PC-9 (cell line): ENCODE results near the gene STAMBPL1. TPM values are rescaled to one million over a fixed set of nuclear protein-coding genes. Genes with fewer than 3 reads are reported as not detected.

ENCODE experiments used
- BruUV-seq: library from RNA; stranded (reverse); fragments of 400-500 nt; replicated peaks from 2 replicates; lab custom pipeline; 2021; lab: Mats Ljungman, UMichigan
- CTCF ChIA-PET: fragments of 300-600 bp; sonication (Branson Sonifier 250); formaldehyde crosslinking; loops from one replicate; lab custom pipeline; 2022; ENCODE audit warnings: antibody characterized with exemption; lab: Charles Lee
- POLR2A ChIA-PET: fragments of 300-600 bp; sonication (Branson Sonifier 250); formaldehyde crosslinking; loops from one replicate; lab custom pipeline; 2022; ENCODE audit warnings: antibody characterized with exemption; ENCODE audit not compliant: unreplicated experiment; lab: Charles Lee
- DNase-seq, 2 experiments: peaks; one replicate each; pipeline versions ENCODE4 v3.0.0 to v3.0.0-alpha.2; 2015 to 2022; ENCODE audit warnings: mixed read lengths in 1 of 2
- H2AFZ ChIP-seq: fragments of 200-600 bp; sonication (generic); 2 replicates; pipeline ENCODE4 v1.8.1; 2017; ENCODE audit warnings: antibody characterized with exemption
- H3F3A ChIP-seq: fragments of 200-600 bp; sonication (generic); 2 replicates; pipeline ENCODE4 v1.8.1; 2017; ENCODE audit warnings: antibody characterized with exemption, mild to moderate bottlenecking, low read depth; ENCODE audit not compliant: insufficient read depth
- H3K27ac ChIP-seq: fragments of 200-600 bp; sonication (generic); 2 replicates; pipeline ENCODE4 v1.6.1; 2016; ENCODE audit warnings: mixed run types
- H3K27me3 ChIP-seq: fragments of 200-600 bp; sonication (generic); 2 replicates; pipeline ENCODE4 v1.6.1; 2016; ENCODE audit warnings: low read depth, mixed run types; ENCODE audit not compliant: insufficient read depth
- H3K36me3 ChIP-seq: fragments of 200-600 bp; sonication (generic); 2 replicates; pipeline ENCODE4 v1.6.1; 2016; ENCODE audit warnings: low read depth, mixed run types
- H3K4me1 ChIP-seq: fragments of 200-600 bp; sonication (generic); replicated peaks from 2 replicates; pipeline ENCODE4 v1.6.1; 2016; ENCODE audit warnings: mixed run types; ENCODE audit not compliant: insufficient read depth
- H3K4me2 ChIP-seq: fragments of 200-600 bp; sonication (generic); 2 replicates; pipeline ENCODE4 v1.6.1; 2017; ENCODE audit warnings: mixed run types
- H3K4me3 ChIP-seq: fragments of 200-600 bp; sonication (generic); 2 replicates; pipeline ENCODE4 v1.6.1; 2016; ENCODE audit warnings: mixed run types
- H3K79me2 ChIP-seq: fragments of 200-600 bp; sonication (generic); 2 replicates; pipeline ENCODE4 v1.6.1; 2017; ENCODE audit warnings: low read depth, mixed run types
- H3K9me2 ChIP-seq: fragments of 200-600 bp; sonication (generic); 2 replicates; pipeline ENCODE4 v1.8.1; 2017; ENCODE audit warnings: mild to moderate bottlenecking; ENCODE audit not compliant: insufficient read depth
- H3K9me3 ChIP-seq: fragments of 200-600 bp; sonication (generic); 2 replicates; pipeline ENCODE4 v1.8.1; 2016; ENCODE audit warnings: low read depth; ENCODE audit not compliant: insufficient read depth
- H4K20me1 ChIP-seq: fragments of 200-600 bp; sonication (generic); 2 replicates; pipeline ENCODE4 v1.8.1; 2017; ENCODE audit not compliant: insufficient read depth
- CTCF ChIP-seq: fragments of 200-600 bp; sonication (generic); conservative IDR thresholded peaks from 2 replicates; pipeline ENCODE4 v1.6.1; 2017; ENCODE audit warnings: mixed run types, antibody characterized with exemption, mild to moderate bottlenecking, moderate library complexity
- EZH2 ChIP-seq: fragments of 200-600 bp; sonication (generic); IDR thresholded peaks from 2 replicates; pipeline ENCODE4 v1.8.0; 2017; ENCODE audit warnings: antibody characterized with exemption, low read depth
- intact Hi-C: fragments of 100-400 bp; cut with micrococcal nuclease; formaldehyde crosslinking; loops from one replicate; pipeline ENCODE4 v1.10.0; 2022; ENCODE audit not compliant: unreplicated experiment
- total RNA-seq: library from RNA; stranded (reverse); gene quantifications from 2 replicates; pipeline ENCODE4 v1.2.3, GENCODE V29; 2021

STAMBPL1 gene
- total RNA-seq, 1 experiment from 2014 or later: 7.4 TPM

GRCh38 chr10:88913788-88914187, 33.7 kb downstream of the STAMBPL1 start:
- no peak overlapping the region for H3K27ac ChIP-seq
- H3F3A ChIP-seq: no peaks in the 10 kb centered on the region
- H3K36me3 ChIP-seq: no peaks in the 10 kb centered on the region; the same call in 1 of the 2 replicates
- ChIA-PET POLR2A (no interaction called here), CTCF (no interaction called here)
- TF ChIP-seq CTCF (no peak), EZH2 (no peak)
- intact Hi-C loops: no loop called here
- no peaks in the 10 kb centered on the region for H3K9me3 ChIP-seq
- no TSS peak for BruUV-seq
- no peak overlapping the region for H2AFZ ChIP-seq
- H3K9me2 ChIP-seq: no peaks in the 10 kb centered on the region
- DNase-seq: no peak
- H4K20me1 ChIP-seq: no peaks in the 10 kb centered on the region
- no peak overlapping the region for H3K4me3 ChIP-seq
- no peak overlapping the region for H3K4me2 ChIP-seq
- H3K27me3 ChIP-seq: no peaks in the 10 kb centered on the region
- H3K79me2 ChIP-seq: no peaks in the 10 kb centered on the region
- H3K4me1 ChIP-seq: no peaks in the 10 kb centered on the region

- H3K36me3 ChIP-seq: no peaks in the 10 kb centered on the region; the same call in 1 of the 2 replicates
- no peak overlapping the region for H2AFZ ChIP-seq
- no peak overlapping the region for H3K27ac ChIP-seq
- no peaks in the 10 kb centered on the region for H3K4me1 ChIP-seq
- ChIA-PET CTCF (no interaction called here), POLR2A (no interaction called here)
- H3K4me2 ChIP-seq: no peak overlapping the region
- no peaks in the 10 kb centered on the region for H3K9me3 ChIP-seq
- H3K4me3 ChIP-seq: no peak overlapping the region
- H3K9me2 ChIP-seq: no peaks in the 10 kb centered on the region
- no peak for DNase-seq
- H3F3A ChIP-seq: no peaks in the 10 kb centered on the region
- no peaks in the 10 kb centered on the region for H3K79me2 ChIP-seq
- H3K27me3 ChIP-seq: no peaks in the 10 kb centered on the region
- intact Hi-C loops: no loop called here
- no TSS peak for BruUV-seq
- no peaks in the 10 kb centered on the region for H4K20me1 ChIP-seq
- TF ChIP-seq EZH2: no peak
- TF ChIP-seq CTCF: no peak
Measured at GRCh38 chr10:88915781-88916180, 35.7 kb downstream of the STAMBPL1 start.

- Histone ChIP-seq H3K27ac (no peak overlapping the region), H3K9me3 (no peaks in the 10 kb centered on the region), H4K20me1 (no peaks in the 10 kb centered on the region), H3K36me3 (no peaks in the 10 kb centered on the region; the same call in 1 of the 2 replicates), H3K79me2 (no peaks in the 10 kb centered on the region), H3K27me3 (no peaks in the 10 kb centered on the region), H3K4me3 (no peak overlapping the region), H3K4me1 (no peaks in the 10 kb centered on the region), H3F3A (no peaks in the 10 kb centered on the region), H2AFZ (no peak overlapping the region), H3K4me2 (no peak overlapping the region), H3K9me2 (no peaks in the 10 kb centered on the region)
- TF ChIP-seq EZH2: no peak
- TF ChIP-seq CTCF: no peak
- BruUV-seq: no TSS peak
- DNase-seq: no peak
- ChIA-PET CTCF (no interaction called here), POLR2A (no interaction called here)
- intact Hi-C loops: no loop called here
Measured at GRCh38 chr10:88916231-88916630, 36.2 kb downstream of the STAMBPL1 start.
